ENCODE measurements around the gene TLL1. TPM values are rescaled to one million over a fixed set of nuclear protein-coding genes. Genes with fewer than 3 reads are reported as not detected.

The TLL1 gene
- total and polyA plus RNA-seq, 2 of the 13 experiments (the other 11 are each of a cell fraction or from before 2014, with no cell fraction given) = not detected

GRCh38 chr4:165928601-165929000 lies 55.6 kb downstream of the TLL1 start:
- intact Hi-C loops (cut with micrococcal nuclease; ENCODE audit: unreplicated experiment) = no loop called here
- H3K4me1 ChIP-seq (ENCODE audit: insufficient read depth, low read length) = no peaks in the 10 kb centered on the region
- H2AFZ ChIP-seq (ENCODE audit: low read length) = no peak overlapping the region
- no peak overlapping the region for H3K4me3 ChIP-seq (replicated peaks in 1 of 3; ENCODE audit: insufficient read depth in 1 of 3, low read depth in 2 of 3, low read length in 3 of 3)
- H3K36me3 ChIP-seq (replicated peaks in 1 of 2; ENCODE audit: control insufficient read depth in 1 of 2, insufficient read depth in 2 of 2, low read length in 2 of 2) = no peaks in the 10 kb centered on the region
- 3% methylated on average over 2 of the region's 2 CpGs for WGBS (ENCODE audit: low lambda C conversion rate)
- ATAC-seq (no peak), FAIRE-seq (no peak), DNase-seq (ENCODE audit: low spot score) (no peak)
- no TSS peak for BruUV-seq (replicated peaks)
- no peak overlapping the region for H3K9ac ChIP-seq (ENCODE audit: insufficient read depth, low read depth, low read length)
- H3K27me3 ChIP-seq (ENCODE audit: control insufficient read depth in 1 of 2, insufficient read depth in 2 of 2, low read length in 2 of 2) = no peaks in the 10 kb centered on the region
- no peaks in the 10 kb centered on the region for H4K20me1 ChIP-seq (ENCODE audit: insufficient read depth, low read length)
- H3K27ac ChIP-seq (ENCODE audit: extremely low read length, insufficient read depth, low read length) = no peak overlapping the region
- no peaks in the 10 kb centered on the region for H3K9me3 ChIP-seq (ENCODE audit: low read length)
- no peaks in the 10 kb centered on the region for H3K79me2 ChIP-seq (ENCODE audit: insufficient read depth, low read length)
- no peak for TF ChIP-seq ZSCAN30 (CRISPR knock-in tag; IDR thresholded peaks at IDR 0.05)
- no peak for TF ChIP-seq CCDC6 (CRISPR knock-in tag; IDR thresholded peaks at IDR 0.05)
- TF ChIP-seq KDM1A (CRISPR knock-in tag; IDR thresholded peaks at IDR 0.05) = no peak
- no peak for TF ChIP-seq RAD21 (CRISPR knock-in tag; IDR thresholded peaks at IDR 0.05)
- TF ChIP-seq SYNCRIP (IDR thresholded peaks at IDR 0.05; ENCODE audit: insufficient read depth, low read depth, low read length) = no peak
- no peak for TF ChIP-seq FOXK2 (IDR thresholded peaks at IDR 0.05)
- TF ChIP-seq ZNF607 (CRISPR knock-in tag; IDR thresholded peaks at IDR 0.05; ENCODE audit: borderline replicate concordance) = no peak
- TF ChIP-seq MLXIP (CRISPR knock-in tag; IDR thresholded peaks at IDR 0.05; ENCODE audit: borderline replicate concordance) = no peak
- no peak for TF ChIP-seq ATF2 (CRISPR knock-in tag; IDR thresholded peaks at IDR 0.05)
- no peak for TF ChIP-seq ZNF12 (CRISPR knock-in tag; IDR thresholded peaks at IDR 0.05)
- no peak for TF ChIP-seq ZNF549 (CRISPR knock-in tag; IDR thresholded peaks at IDR 0.05)
- no peak for TF ChIP-seq KDM2A (CRISPR knock-in tag; IDR thresholded peaks at IDR 0.05; ENCODE audit: borderline replicate concordance, low read depth)
- no peak for TF ChIP-seq MNT (IDR thresholded peaks at IDR 0.05)
- TF ChIP-seq POLR2G (IDR thresholded peaks at IDR 0.05; ENCODE audit: low read depth, low read length) = no peak
- TF ChIP-seq MXD3 (CRISPR knock-in tag; IDR thresholded peaks at IDR 0.05) = no peak
- TF ChIP-seq ZNF724P (CRISPR knock-in tag; IDR thresholded peaks at IDR 0.05; ENCODE audit: borderline replicate concordance) = no peak
- no peak for TF ChIP-seq ZSCAN29 (CRISPR knock-in tag; conservative IDR thresholded peaks at IDR 0.05)
- in situ Hi-C loops (cut with HindIII; ENCODE audit: extremely low pct_ligation_motif_present, low pct_unique_long_range_greater_than_20kb) = no loop called here
- no peak overlapping the region for H3K4me2 ChIP-seq (ENCODE audit: low read depth, low read length)
- ChIA-PET CTCF (ENCODE audit: low intra/inter-chr PET ratio, low total read pairs) (no interaction called here), POLR2A (no interaction called here)

All from HepG2 (cell line).